NCI-H1417 treated with DMSO at 0.1 percent for 48 hours (cell line): ENCODE results near the gene NR3C2.

ENCODE experiments used
- DNase-seq: peaks from one replicate; lab custom pipeline; 2025; lab: John Stamatoyannopoulos, UW

Gene NR3C2

DNA sequence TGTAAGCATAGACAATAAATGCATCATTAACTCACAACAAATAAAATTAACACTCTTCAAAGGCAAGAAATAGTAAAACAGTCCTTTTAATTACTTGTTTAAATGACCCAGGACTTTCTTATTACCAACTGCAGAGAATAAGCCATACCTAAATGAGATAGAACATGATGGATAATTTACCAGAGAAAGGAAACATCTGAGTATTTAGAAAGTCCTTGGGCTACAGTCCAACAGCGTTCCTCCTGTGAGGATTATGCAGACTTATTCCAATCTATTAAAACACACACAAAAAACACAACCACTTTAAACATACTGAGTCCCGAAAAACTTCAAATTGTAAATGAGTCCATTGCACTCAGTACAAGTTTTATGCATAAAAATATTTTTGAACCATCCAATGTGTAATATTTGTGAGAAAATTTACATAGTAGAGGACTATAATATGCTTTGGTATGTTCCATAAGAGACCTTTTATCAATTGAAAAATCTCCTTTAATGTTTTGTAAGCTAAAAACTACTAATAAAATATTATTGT is 129.2 kb downstream of the NR3C2 start:
- DNase-seq = no peak

DNA sequence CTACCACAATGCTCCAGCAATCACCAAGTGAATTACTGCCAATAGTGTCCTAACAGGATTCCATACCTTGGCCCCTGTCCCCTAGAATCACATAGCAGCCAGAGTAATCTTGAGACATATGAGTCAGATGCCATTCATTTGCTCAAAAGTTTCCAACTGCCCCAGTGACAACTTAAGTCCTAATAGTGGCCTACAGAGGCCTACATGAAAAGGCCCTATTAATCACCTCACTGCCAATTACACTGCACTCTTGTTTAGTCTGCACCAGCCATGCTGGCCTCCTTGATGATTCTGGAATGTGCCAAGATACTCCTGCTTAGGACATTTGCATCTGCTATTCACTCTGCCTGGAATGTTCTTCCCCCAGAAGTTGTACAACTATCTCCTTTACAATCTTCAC is 130.7 kb downstream of the NR3C2 start:
- no peak for DNase-seq

DNA sequence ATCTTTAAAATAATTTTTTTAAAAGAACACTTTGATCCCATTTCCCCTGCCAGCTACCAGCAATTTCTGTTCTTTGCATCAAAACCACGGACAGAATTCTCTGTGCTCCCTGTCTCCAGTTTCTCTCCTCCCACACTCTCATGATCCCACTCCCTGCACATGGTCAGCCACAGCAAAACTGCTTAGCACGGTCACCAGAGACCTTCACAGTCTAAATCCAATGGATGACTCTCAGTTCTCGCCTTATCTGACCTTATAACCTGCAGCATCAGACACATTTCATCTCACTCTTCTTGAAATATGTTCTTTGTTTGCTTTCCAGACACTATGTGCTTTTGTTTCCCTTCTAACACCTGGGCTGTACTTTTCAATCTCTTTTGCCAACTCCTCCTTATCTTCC is 131.5 kb downstream of the NR3C2 start:
- DNase-seq = no peak

DNA sequence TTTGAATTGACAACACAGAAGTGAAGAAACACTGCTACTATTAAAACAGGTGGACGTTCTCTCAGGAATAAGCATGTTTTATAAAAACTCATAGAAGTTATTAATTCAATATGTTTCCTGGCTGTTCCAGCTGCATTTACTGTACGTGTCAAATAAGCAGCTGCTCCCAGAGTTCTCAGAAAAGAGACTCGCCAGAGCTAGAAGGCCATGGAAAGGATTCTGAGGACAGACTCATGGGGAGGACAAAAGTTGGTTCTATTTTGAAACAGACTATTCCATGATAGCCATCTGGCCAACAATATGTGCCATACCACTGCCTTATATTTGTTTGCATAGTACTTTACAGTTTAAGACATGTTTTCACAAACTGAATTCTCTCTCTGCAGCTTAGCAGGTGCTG is 136.5 kb downstream of the NR3C2 start:
- no peak for DNase-seq

- DNase-seq = no peak
Measured at GRCh38 chr4:148302416-148302815, 139.8 kb downstream of the NR3C2 start.

DNA sequence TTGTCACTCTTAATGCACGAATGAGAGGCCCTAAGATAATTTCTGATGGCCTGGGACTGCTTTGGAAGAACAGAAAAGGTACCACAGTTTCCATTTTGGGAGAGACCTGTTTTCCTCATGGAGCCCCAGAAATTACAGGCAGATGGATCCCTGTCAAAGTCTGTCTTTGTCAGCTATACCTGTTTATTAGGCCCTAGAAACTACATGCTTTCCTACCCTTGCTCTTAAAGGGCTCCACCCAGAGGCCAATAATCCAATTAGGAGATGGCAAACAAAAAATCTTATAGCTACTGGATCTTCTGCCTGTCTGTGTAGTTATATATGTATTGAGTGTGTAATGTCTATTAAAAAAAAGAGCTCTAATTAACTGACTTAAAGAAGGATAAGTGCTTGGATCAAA is 141.3 kb downstream of the NR3C2 start:
- no peak for DNase-seq

- no peak for DNase-seq
Measured at GRCh38 chr4:148299337-148299736, 142.9 kb downstream of the NR3C2 start.

- no peak for DNase-seq
Measured at GRCh38 chr4:148296498-148296897, 145.7 kb downstream of the NR3C2 start.

DNA sequence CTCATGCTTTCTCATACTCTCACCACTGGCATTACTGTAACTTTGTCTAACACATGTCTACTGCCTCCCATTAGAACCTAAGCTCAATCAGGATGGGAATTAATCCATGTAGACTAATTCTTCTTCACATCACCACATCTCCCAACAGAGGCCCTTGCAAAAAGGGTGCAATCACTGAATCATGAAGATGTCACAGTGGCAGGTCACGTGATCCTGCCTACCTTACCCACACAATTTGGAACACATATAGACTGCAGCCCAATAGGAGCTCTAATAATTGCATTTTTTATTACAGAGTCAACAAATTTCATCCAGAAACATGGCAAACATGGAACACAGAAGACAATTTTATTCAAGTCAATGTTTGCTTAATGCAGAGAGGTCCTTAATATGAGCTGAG is 146.6 kb downstream of the NR3C2 start:
- no peak for DNase-seq

DNA sequence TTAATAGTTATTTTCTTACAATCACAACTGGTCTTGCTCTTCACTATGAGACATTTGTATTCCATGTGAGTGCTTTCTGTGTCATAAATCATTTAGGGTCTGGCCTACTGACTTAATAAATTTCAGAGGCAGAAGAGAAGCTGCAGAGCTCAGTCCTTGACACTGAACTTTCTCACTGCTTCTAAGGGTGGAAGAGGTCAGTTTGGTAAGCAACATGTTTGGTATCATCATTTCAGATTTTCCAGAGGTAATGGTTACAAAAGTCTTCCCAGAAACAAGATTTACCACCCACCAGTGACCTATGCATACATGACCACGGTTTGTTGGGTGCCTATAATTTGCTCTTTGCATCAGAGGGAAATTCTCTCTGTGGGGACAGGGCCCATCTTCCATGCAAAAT is 148.6 kb downstream of the NR3C2 start:
- no peak for DNase-seq

GRCh38 chr4:148292686-148293085 is 149.5 kb downstream of the NR3C2 start:
- no peak for DNase-seq

GRCh38 chr4:148289740-148290139 is 152.5 kb downstream of the NR3C2 start:
- no peak for DNase-seq

- DNase-seq = no peak
Measured at GRCh38 chr4:148288448-148288847, 153.8 kb downstream of the NR3C2 start.

- DNase-seq = no peak
Measured at GRCh38 chr4:148287111-148287510, 155.1 kb downstream of the NR3C2 start.

- no peak for DNase-seq
Measured at GRCh38 chr4:148286012-148286411, 156.2 kb downstream of the NR3C2 start.

- no peak for DNase-seq
Measured at GRCh38 chr4:148283665-148284064, 158.5 kb downstream of the NR3C2 start.

DNA sequence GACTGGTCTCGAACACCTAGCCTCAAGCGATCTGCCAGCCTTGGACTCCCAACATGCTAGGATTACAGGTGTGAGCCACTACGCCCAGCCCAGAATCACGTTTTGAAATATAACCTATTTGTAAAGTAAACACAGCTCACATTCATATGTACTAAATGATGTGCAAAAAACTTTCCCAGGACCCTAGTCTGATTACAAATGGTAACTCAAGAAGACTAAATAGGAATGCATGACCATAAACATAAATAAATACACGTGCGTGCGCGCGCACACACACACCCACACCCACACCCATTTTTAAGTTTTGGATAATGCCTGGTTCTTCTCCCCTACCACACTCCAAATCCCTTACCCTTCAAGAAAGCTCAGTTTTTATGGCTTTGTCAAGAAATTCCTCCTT is 163.9 kb downstream of the NR3C2 start:
- DNase-seq = no peak

DNA sequence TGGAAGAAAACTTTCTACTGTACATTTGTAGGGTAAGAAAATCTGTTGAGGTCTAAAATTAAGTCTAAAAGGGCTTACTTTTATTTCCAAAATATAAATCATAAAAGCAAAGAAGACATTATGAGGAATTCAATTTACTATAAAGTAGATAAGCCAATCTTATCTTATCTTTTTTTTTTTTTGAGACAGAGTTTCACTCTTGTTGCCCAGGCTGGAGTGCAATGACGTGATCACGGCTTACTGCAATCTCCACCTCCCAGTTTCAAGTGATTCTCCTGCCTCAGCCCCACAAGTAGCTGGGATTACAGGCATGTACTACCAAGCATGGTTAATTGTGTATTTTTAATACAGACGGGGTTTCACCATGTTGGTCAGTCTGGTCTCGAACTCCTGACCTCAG is 166.9 kb downstream of the NR3C2 start:
- DNase-seq = no peak

GRCh38 chr4:148273501-148273986 is 168.7 kb downstream of the NR3C2 start:
- no peak for DNase-seq

- no peak for DNase-seq
Measured at GRCh38 chr4:148271166-148271565, 171.0 kb downstream of the NR3C2 start.

GRCh38 chr4:148270630-148271029 is 171.6 kb downstream of the NR3C2 start:
- no peak for DNase-seq

GRCh38 chr4:148268835-148269234 is 173.4 kb downstream of the NR3C2 start:
- no peak for DNase-seq

DNA sequence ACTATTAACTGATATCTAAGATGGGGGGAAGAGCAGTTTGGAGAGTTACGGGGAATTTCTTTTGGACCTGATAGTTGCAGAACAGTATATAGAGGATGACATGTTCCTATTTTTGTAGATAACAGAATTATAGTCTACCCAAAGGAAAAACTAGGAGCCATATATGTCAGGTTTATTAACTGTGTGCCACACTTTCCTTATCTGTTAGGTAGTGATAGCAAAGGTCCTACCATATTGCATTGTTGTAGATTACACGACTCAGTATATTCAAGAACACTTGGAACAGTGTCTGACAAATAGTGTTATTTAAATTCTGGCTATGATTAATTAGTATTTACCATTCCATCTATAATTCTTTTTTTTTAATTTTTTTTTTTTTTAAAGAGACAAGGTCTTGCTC is 175.3 kb downstream of the NR3C2 start:
- no peak for DNase-seq

GRCh38 chr4:148266240-148266639 is 176.0 kb downstream of the NR3C2 start:
- DNase-seq = no peak

DNA sequence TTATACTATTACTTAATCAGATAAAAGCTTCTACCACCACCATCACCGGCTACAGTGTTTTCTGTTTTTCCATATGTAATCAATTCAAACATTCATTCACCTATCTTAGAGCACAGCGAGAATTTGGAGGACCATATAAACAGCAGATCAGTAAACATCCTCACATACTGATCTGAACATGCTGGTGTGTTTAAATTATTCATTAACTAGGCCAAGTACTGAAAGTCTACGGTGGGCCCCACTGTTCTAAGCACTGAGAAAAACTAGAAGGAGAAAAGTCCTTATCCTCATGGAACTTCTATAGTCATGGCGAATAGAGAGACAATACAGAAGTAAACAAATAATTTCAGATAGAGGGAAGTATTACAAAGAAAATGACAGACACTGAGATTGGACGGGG is 176.6 kb downstream of the NR3C2 start:
- DNase-seq = no peak
